Left colon (tissue), 2 donors: ENCODE measurements around the gene FBXO8. TPM values are rescaled to one million over a fixed set of nuclear protein-coding genes. Genes with fewer than 3 reads are reported as not detected.
"Not testable (repeated sequence)": the region's sequence is repeated elsewhere in the genome, so short reads cannot be mapped to it uniquely, and the experiment has no call there.

Experiments used
- ATAC-seq: fragments of 200-7000 bp; cut with Tn5 transposase; one replicate; pipeline ENCODE4 v1.9.1; 2020; ENCODE audit warnings: mild to moderate bottlenecking, moderate library complexity
- DNase-seq, 2 donors: peaks; one replicate each; pipeline ENCODE4 v3.0.0-alpha.2; 2020
- intact Hi-C, 2 donors: fragments of 100-400 bp; cut with DNase I in 1 of 2; cut with micrococcal nuclease in 1 of 2; formaldehyde crosslinking; loops; one replicate each; pipeline versions ENCODE4 v1.11.2 to v1.14.0; 2022; cut with DNase I, micrococcal nuclease
- long read RNA-seq: library from polyadenylated mRNA; unstranded; transcript quantifications from one replicate; pipeline ENCODE4 v2.0.0, GENCODE V29; 2021
- total RNA-seq, 2 donors: library from RNA; stranded (reverse); fragmentation: NEBNext Ultra II Directional; extraction: Animal tissue kit (Norgen Biotek cat#: 25700); gene quantifications; one replicate each; pipeline ENCODE4 v1.2.1, GENCODE V29; 2021
- donor health status: DM: no; HTN: no; CAD: no.
- donor health status: DM: yes; HTN: yes; CAD: no.

FBXO8 gene
- total RNA-seq = 10 to 100 TPM; 26.2 to 33.1 TPM
- long read RNA-seq, transcript FBXO8-201 (6 exons, 2,577 nt) = major isoform, 17 of 21 reads
- long read RNA-seq, partial matches to known transcripts = 2 of 21 reads
- long read RNA-seq, other reads (novel, unspliced or antisense) = 2 of 21 reads

GRCh38 chr4:174283507-174284471 is at the start of gene FBXO8, which contains the start of gene CEP44:
FBXO8 (minus strand) TSS chr4:174283667; CDS start chr4:174263092, 20,575 bp downstream.
CEP44 (plus strand) TSS chr4:174283911; CDS start chr4:174299122, 15,211 bp downstream.
- intact Hi-C loops = no loop called here
- DNase-seq = peak; percentile 56 to 76
- peak; percentile 73 for ATAC-seq

DNA sequence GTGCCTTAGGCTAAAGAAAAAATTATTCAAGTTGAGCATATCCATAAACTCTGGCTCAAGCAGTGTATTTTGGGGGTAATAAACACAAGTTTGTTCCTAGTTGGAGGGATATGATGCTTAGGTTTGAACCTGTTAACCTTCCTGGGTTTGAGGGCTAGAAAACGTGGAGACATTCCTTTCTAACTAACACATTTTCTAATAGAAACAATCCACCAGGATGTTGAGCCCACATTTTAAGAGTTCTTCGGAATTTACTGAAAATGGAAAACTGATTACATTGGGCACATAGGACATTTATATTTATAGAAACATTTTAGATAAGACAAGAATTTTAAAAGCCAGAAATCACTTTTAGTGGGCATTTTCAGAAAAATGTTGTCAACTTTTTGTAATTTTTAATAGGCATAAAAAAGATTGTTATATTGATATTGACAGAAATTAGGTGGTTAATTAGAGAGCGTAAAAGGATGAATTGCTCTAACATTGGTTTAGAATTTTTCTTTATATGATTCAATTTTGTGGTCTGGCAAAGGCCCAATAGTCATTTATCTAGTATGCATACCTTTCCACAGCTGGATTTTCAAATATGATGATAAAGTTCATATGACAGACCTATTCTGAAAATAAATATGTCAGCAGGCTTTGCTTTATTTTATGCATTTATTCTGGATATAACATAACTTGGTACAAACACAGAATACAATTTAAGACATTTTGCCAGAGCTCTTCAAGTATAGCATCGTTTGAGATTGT is 49.5 kb upstream of the FBXO8 start:
- intact Hi-C loops = no loop called here
- DNase-seq = no peak
- no peak for ATAC-seq

DNA sequence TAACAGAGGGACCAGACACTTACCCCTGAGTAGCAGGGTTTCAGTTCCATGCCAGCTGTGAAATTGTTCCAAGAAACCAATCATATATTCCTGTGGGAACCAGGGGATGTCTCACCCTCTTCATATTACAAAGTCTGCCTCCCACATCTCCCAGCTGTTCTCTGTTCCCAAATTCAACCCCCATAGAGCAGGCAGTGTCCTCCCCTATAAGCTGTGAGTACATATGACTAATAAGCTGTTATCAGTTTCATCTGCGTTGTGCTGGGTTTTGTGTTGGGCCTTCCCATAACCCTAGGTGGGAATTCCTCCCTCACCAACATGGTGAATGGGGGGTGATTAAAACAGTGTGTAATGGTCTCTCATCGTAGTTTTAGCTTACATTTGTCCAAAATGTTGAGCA is 41.3 kb upstream of the FBXO8 start:
- intact Hi-C loops = no loop called here

GRCh38 chr4:174324236-174324635 is 40.8 kb upstream of the FBXO8 start:
- intact Hi-C loops = no loop called here
- ATAC-seq (no peak), DNase-seq (no peak)

More for the DNA sequence above, 41.3 kb upstream of the FBXO8 start:
- no peak for ATAC-seq
- no peak for DNase-seq

GRCh38 chr4:174320494-174321199 is 37.2 kb upstream of the FBXO8 start:
- intact Hi-C loops = no loop called here
- DNase-seq (no peak), ATAC-seq (no peak)

- DNase-seq (no peak), ATAC-seq (no peak)
- intact Hi-C loops = loop anchor here in 1 of 2 donors (10.0 kb wide), 1 partner anchor 104 kb away; no protein-coding TSS in a partner anchor
Measured at GRCh38 chr4:174318829-174319764, 35.6 kb upstream of the FBXO8 start.

GRCh38 chr4:174317531-174317930 is 34.1 kb upstream of the FBXO8 start:
- intact Hi-C loops = loop anchor here in 1 of 2 donors (10.0 kb wide), 1 partner anchor 103 kb away; no protein-coding TSS in a partner anchor
- no peak for DNase-seq
- ATAC-seq = peak; percentile 62

DNA sequence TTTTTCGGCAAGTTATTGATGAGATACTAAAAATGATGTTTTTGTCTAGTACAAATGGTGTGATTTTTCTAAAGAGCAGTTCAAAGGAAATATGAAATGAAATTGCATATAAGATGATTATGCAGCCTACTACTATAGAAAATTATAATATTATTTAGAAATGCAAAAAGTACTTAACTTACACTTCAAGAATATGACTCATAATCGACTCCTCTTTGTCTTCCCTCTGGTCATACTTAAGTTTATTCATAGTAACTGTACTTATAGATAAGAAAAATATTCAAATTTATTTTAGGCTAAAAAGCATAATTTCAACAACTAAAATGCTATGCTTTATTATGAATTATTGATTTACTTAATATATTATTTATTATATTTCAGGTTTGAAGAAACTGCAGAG is 33.5 kb upstream of the FBXO8 start:
- no peak for DNase-seq
- intact Hi-C loops = loop anchor here in 1 of 2 donors (10.0 kb wide), 1 partner anchor 102 kb away; no protein-coding TSS in a partner anchor
- no peak for ATAC-seq

- ATAC-seq = no peak
- no peak for DNase-seq
Measured at GRCh38 chr4:174316546-174316945, 33.1 kb upstream of the FBXO8 start.

DNA sequence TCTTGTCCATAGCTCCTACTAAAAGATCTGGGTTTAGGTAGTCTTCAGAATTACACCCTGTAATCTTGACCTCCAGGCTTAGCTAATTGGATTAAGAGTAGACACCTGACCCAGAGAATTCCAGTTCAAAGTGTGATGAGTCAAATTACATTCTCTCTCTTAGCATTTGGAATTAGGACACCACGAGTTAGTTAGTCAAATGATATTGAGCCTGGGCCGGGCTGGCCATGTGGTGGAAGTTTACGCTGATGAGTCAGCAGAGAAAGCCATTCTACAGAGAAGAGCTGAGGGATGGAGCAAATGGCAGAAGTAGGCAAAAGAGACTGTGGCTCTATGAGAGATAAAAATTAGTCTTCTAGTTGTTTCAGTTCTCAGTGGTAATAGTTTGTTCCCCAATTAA is 31.3 kb upstream of the FBXO8 start:
- no peak for ATAC-seq
- intact Hi-C loops = loop anchor here in 1 of 2 donors (10.0 kb wide), 1 partner anchor 100 kb away; no protein-coding TSS in a partner anchor

More at GRCh38 chr4:174316546-174316945, 33.1 kb upstream of the FBXO8 start:
- intact Hi-C loops = loop anchor here in 1 of 2 donors (10.0 kb wide), 1 partner anchor 102 kb away; no protein-coding TSS in a partner anchor

GRCh38 chr4:174314274-174314673 is 30.8 kb upstream of the FBXO8 start:
- ATAC-seq (no peak), DNase-seq (no peak)
- intact Hi-C loops = loop anchor here in 1 of 2 donors (10.0 kb wide), 1 partner anchor 99 kb away; no protein-coding TSS in a partner anchor

More for the DNA sequence above, 31.3 kb upstream of the FBXO8 start:
- DNase-seq = no peak

- ATAC-seq (no peak), DNase-seq (no peak)
- intact Hi-C loops = loop anchor here in 1 of 2 donors (10.0 kb wide), 1 partner anchor 98 kb away; no protein-coding TSS in a partner anchor
Measured at GRCh38 chr4:174312993-174313392, 29.5 kb upstream of the FBXO8 start.

DNA sequence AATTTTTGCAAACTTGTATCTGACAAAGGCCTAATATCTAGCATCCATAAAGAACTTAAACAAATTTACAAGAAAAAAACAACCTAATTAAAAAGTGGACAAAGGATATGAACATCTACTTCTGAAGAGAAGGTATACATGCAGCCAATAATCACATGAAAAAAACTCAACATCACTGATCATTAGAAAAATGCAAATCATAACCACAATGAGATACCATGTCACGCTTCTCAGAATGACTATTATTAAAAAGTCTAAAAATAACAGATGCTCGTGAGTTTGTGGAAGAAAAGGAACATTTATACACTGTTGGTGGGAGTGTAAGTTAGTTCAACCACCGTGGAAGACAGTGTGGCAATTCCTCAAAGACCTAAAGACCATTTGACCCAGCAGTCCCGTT is 24.2 kb upstream of the FBXO8 start:
- intact Hi-C loops = no loop called here
- DNase-seq (no peak), ATAC-seq (no peak)

GRCh38 chr4:174305961-174306360 is 22.5 kb upstream of the FBXO8 start:
- ATAC-seq (no peak), DNase-seq (no peak)
- intact Hi-C loops = no loop called here

GRCh38 chr4:174304664-174305063 is 21.2 kb upstream of the FBXO8 start:
- DNase-seq = no peak
- intact Hi-C loops = no loop called here
- no peak for ATAC-seq

DNA sequence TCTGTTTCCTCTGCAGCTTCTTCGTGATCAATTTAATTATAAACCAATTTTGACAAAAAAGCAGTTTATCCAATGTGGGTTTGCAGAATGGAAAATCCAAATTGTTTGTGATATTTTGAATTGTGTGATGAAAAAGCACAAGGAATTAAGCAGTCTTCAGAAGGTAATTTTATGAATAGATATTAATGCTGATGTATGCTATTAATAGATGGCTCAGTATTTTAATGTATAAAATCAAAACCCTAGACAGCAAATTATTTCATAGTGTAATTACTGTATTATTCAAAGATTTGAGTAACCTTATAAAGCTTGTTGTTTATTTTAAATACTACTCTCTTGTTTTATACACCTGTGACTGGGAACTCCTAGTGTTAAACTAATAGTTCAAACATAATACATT is 20.2 kb upstream of the FBXO8 start:
- DNase-seq (no peak), ATAC-seq (no peak)
- intact Hi-C loops = no loop called here

- DNase-seq, ATAC-seq, intact Hi-C loops: not testable (repeated sequence)
Measured at GRCh38 chr4:174295142-174295541, 11.7 kb upstream of the FBXO8 start.
